Hippocampal formation (tissue), 2 donors: Measurements from ENCODE around the gene CTDSPL.
"Not testable (repeated sequence)": the region's sequence is repeated elsewhere in the genome, so short reads cannot be mapped to it uniquely, and the experiment has no call there.

Source experiments
- DNase-seq, 2 donors: peaks; one replicate each; lab custom pipeline; 2025; lab: John Stamatoyannopoulos, UW

Gene CTDSPL

GRCh38 chr3:38018296-38019266, 156.9 kb downstream of the CTDSPL start:
- DNase-seq, result no peak

GRCh38 chr3:38019658-38020341, 158.1 kb downstream of the CTDSPL start:
- no peak for DNase-seq

- no peak for DNase-seq
Observed at GRCh38 chr3:38020342-38020726, 158.7 kb downstream of the CTDSPL start.

GRCh38 chr3:38021196-38021595, 159.5 kb downstream of the CTDSPL start:
- DNase-seq, result no peak

GRCh38 chr3:38022301-38022700, 160.6 kb downstream of the CTDSPL start:
- DNase-seq, result no peak

GRCh38 chr3:38022896-38023709, 161.4 kb downstream of the CTDSPL start:
- no peak for DNase-seq

- no peak for DNase-seq
Observed at GRCh38 chr3:38026856-38027255, 165.2 kb downstream of the CTDSPL start.

GRCh38 chr3:38027466-38028465, 166.1 kb downstream of the CTDSPL start:
- DNase-seq, result no peak

- no peak for DNase-seq
Observed at GRCh38 chr3:38028621-38029361, 167.1 kb downstream of the CTDSPL start.

GRCh38 chr3:38029400-38030125, 167.9 kb downstream of the CTDSPL start, which contains the start of gene PLCD1:
Gene PLCD1, minus strand, starts transcription at chr3:38029642. Its CDS starts 103 bp downstream, at chr3:38029539.
- peak; percentile 29 to 58 for DNase-seq

GRCh38 chr3:38030126-38031021, 168.7 kb downstream of the CTDSPL start:
- no peak for DNase-seq

- no peak for DNase-seq
Observed at GRCh38 chr3:38031022-38031994, 169.6 kb downstream of the CTDSPL start.

GRCh38 chr3:38032328-38032865, 170.7 kb downstream of the CTDSPL start:
- DNase-seq, result no peak

- DNase-seq, result not testable (repeated sequence)
Observed at GRCh38 chr3:38033586-38033985, 171.9 kb downstream of the CTDSPL start.
